ENCODE results near the gene ANO7.

The ANO7 gene

GRCh38 chr2:241272303-241273209, 84.1 kb downstream of the ANO7 start:
- Histone ChIP-seq H3K79me2 (peaks cover 18% of the 10 kb centered on the region), H3K9me3 (ENCODE audit: control insufficient read depth, low read length) (no peaks in the 10 kb centered on the region), H3K27ac (no peak overlapping the region), H3K4me1 (peaks cover 10% of the 10 kb centered on the region), H3K27me3 (ENCODE audit: control insufficient read depth, insufficient read depth, low read length) (no peaks in the 10 kb centered on the region), H2AFZ (peak overlapping the region; percentile 67), H3K4me2 (ENCODE audit: low read length) (peak overlapping the region; percentile 70), H3K4me3 (ENCODE audit: low read depth, low read length) (peak overlapping the region; percentile 59), H3K9ac (no peak overlapping the region), H3K36me3 (ENCODE audit: control insufficient read depth, insufficient read depth, low read length) (no peaks in the 10 kb centered on the region)
- no peak for TF ChIP-seq CTCF (IDR thresholded peaks at IDR 0.05)

GRCh38 chr2:241273210-241274020, 84.9 kb downstream of the ANO7 start:
- Histone ChIP-seq H3K27me3 (ENCODE audit: control insufficient read depth, insufficient read depth, low read length) (no peaks in the 10 kb centered on the region), H3K4me3 (ENCODE audit: low read depth, low read length) (no peak overlapping the region), H2AFZ (peak overlapping the region; percentile 21), H3K79me2 (peaks cover 23% of the 10 kb centered on the region), H3K36me3 (ENCODE audit: control insufficient read depth, insufficient read depth, low read length) (no peaks in the 10 kb centered on the region), H3K4me1 (peaks cover 10% of the 10 kb centered on the region), H3K27ac (no peak overlapping the region), H3K4me2 (ENCODE audit: low read length) (peak overlapping the region; percentile 69), H3K9me3 (ENCODE audit: control insufficient read depth, low read length) (no peaks in the 10 kb centered on the region), H3K9ac (no peak overlapping the region)
- no peak for TF ChIP-seq CTCF (IDR thresholded peaks at IDR 0.05)

- TF ChIP-seq CTCF (IDR thresholded peaks at IDR 0.05): no peak
Measured at GRCh38 chr2:241274127-241274526, 85.7 kb downstream of the ANO7 start.

More at GRCh38 chr2:241274127-241274526, 85.7 kb downstream of the ANO7 start:
- H3K4me1 ChIP-seq: peaks cover 10% of the 10 kb centered on the region
- H3K9me3 ChIP-seq (ENCODE audit: control insufficient read depth, low read length): no peaks in the 10 kb centered on the region
- H3K36me3 ChIP-seq (ENCODE audit: control insufficient read depth, insufficient read depth, low read length): no peaks in the 10 kb centered on the region
- H3K4me3 ChIP-seq (ENCODE audit: low read depth, low read length): no peak overlapping the region
- H3K79me2 ChIP-seq: peaks cover 21% of the 10 kb centered on the region
- H3K9ac ChIP-seq: no peak overlapping the region
- no peak overlapping the region for H2AFZ ChIP-seq
- no peak overlapping the region for H3K4me2 ChIP-seq (ENCODE audit: low read length)
- no peaks in the 10 kb centered on the region for H3K27me3 ChIP-seq (ENCODE audit: control insufficient read depth, insufficient read depth, low read length)
- no peak overlapping the region for H3K27ac ChIP-seq

Measured in parathyroid adenoma (tissue), 2 donors.